Measurements from ENCODE around the gene UQCC2. TPM values are rescaled to one million over a fixed set of nuclear protein-coding genes. Genes with fewer than 3 reads are reported as not detected.

Gene UQCC2
- total and polyA plus RNA-seq, 4 donors = 6.8 to 75.9 (median 22.4) TPM

- DNase-seq (ENCODE audit: low spot score) = no peak
- TF ChIP-seq FOXA1 (IDR thresholded peaks at IDR 0.05) = no peak
- TF ChIP-seq YY1 (IDR thresholded peaks at IDR 0.05) = no peak
- no peak for TF ChIP-seq RAD21 (IDR thresholded peaks at IDR 0.05)
- TF ChIP-seq NR2F2 (IDR thresholded peaks at IDR 0.05) = no peak
- no peak for TF ChIP-seq EGR1 (IDR thresholded peaks at IDR 0.05; ENCODE audit: low read depth in 2 of 2)
- TF ChIP-seq HNF4A (conservative IDR thresholded peaks at IDR 0.05) = no peak
- TF ChIP-seq JUND (IDR thresholded peaks at IDR 0.05) = no peak
- TF ChIP-seq, protein P1, sequence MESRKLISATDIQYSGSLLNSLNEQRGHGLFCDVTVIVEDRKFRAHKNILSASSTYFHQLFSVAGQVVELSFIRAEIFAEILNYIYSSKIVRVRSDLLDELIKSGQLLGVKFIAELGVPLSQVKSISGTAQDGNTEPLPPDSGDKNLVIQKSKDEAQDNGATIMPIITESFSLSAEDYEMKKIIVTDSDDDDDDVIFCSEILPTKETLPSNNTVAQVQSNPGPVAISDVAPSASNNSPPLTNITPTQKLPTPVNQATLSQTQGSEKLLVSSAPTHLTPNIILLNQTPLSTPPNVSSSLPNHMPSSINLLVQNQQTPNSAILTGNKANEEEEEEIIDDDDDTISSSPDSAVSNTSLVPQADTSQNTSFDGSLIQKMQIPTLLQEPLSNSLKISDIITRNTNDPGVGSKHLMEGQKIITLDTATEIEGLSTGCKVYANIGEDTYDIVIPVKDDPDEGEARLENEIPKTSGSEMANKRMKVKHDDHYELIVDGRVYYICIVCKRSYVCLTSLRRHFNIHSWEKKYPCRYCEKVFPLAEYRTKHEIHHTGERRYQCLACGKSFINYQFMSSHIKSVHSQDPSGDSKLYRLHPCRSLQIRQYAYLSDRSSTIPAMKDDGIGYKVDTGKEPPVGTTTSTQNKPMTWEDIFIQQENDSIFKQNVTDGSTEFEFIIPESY (IDR thresholded peaks at IDR 0.05) = no peak
- no peak overlapping the region for H3K4me3 ChIP-seq (ENCODE audit: low read depth in 1 of 3, low read length in 3 of 3)
- no peak overlapping the region for H3K9ac ChIP-seq (ENCODE audit: low read depth in 1 of 2, low read length in 2 of 2)
- H3K27me3 ChIP-seq (ENCODE audit: control insufficient read depth in 4 of 4, insufficient read depth in 4 of 4, low read length in 3 of 4) = no peaks in the 10 kb centered on the region
- WGBS = 85% methylated on average over 38 of the region's 38 CpGs
- no peaks in the 10 kb centered on the region for H3K9me3 ChIP-seq (ENCODE audit: control insufficient read depth in 4 of 4, low read length in 3 of 4)
- H3K27ac ChIP-seq (ENCODE audit: low read depth in 1 of 2, low read length in 2 of 2) = no peak overlapping the region
- no peaks in the 10 kb centered on the region for H3K36me3 ChIP-seq (ENCODE audit: control insufficient read depth in 4 of 4, insufficient read depth in 3 of 4, low read depth in 1 of 4, low read length in 3 of 4)
- H3K4me1 ChIP-seq (ENCODE audit: control insufficient read depth in 4 of 4, insufficient read depth in 4 of 4, low read length in 3 of 4) = no peaks in the 10 kb centered on the region
These were observed 25.9 kb downstream of the UQCC2 start for GRCh38 chr6:33685411-33686224.

DNA sequence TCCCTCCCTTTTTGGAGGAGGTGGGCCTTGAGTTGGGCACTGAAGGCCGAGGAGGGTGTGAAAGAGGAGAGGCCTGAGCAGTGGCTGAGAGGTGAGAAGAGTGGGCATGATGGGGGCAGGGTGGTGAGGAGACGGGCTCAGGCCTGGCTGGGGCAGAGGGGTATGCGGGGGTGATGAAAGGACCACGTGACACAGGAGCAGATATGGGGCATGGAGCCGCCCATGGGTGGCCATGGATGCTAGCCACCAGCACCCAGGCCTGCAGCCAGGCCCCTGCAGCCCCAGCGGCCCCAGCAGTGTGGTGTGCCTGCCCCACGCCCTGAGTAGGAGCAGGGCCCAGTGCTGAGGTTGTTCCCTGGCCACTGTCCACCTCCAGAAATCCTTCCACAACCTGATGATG, 26.5 kb downstream of the UQCC2 start:
- Histone ChIP-seq H3K27ac (ENCODE audit: low read depth in 1 of 2, low read length in 2 of 2) (no peak overlapping the region), H3K9me3 (ENCODE audit: control insufficient read depth in 4 of 4, low read length in 3 of 4) (no peaks in the 10 kb centered on the region), H3K36me3 (ENCODE audit: control insufficient read depth in 4 of 4, insufficient read depth in 3 of 4, low read depth in 1 of 4, low read length in 3 of 4) (no peaks in the 10 kb centered on the region), H3K9ac (ENCODE audit: low read depth in 1 of 2, low read length in 2 of 2) (no peak overlapping the region), H3K4me3 (ENCODE audit: low read depth in 1 of 3, low read length in 3 of 3) (no peak overlapping the region), H3K4me1 (ENCODE audit: control insufficient read depth in 4 of 4, insufficient read depth in 4 of 4, low read length in 3 of 4) (no peaks in the 10 kb centered on the region), H3K27me3 (ENCODE audit: control insufficient read depth in 4 of 4, insufficient read depth in 4 of 4, low read length in 3 of 4) (no peaks in the 10 kb centered on the region)
- no peak for TF ChIP-seq REST (IDR thresholded peaks at IDR 0.05)
- no peak for TF ChIP-seq RXRA (IDR thresholded peaks at IDR 0.05)
- no peak for TF ChIP-seq JUND (IDR thresholded peaks at IDR 0.05)
- TF ChIP-seq MAX (IDR thresholded peaks at IDR 0.05) = no peak
- WGBS = 96% methylated on average over 7 of the region's 7 CpGs
- DNase-seq (ENCODE audit: low spot score) = no peak

- Histone ChIP-seq H3K36me3 (ENCODE audit: control insufficient read depth in 4 of 4, insufficient read depth in 3 of 4, low read depth in 1 of 4, low read length in 3 of 4) (no peaks in the 10 kb centered on the region), H3K27me3 (ENCODE audit: control insufficient read depth in 4 of 4, insufficient read depth in 4 of 4, low read length in 3 of 4) (no peaks in the 10 kb centered on the region), H3K4me3 (ENCODE audit: low read depth in 1 of 3, low read length in 3 of 3) (no peak overlapping the region), H3K9ac (ENCODE audit: low read depth in 1 of 2, low read length in 2 of 2) (no peak overlapping the region), H3K9me3 (ENCODE audit: control insufficient read depth in 4 of 4, low read length in 3 of 4) (no peaks in the 10 kb centered on the region), H3K27ac (ENCODE audit: low read depth in 1 of 2, low read length in 2 of 2) (no peak overlapping the region), H3K4me1 (ENCODE audit: control insufficient read depth in 4 of 4, insufficient read depth in 4 of 4, low read length in 3 of 4) (no peaks in the 10 kb centered on the region)
- no peak for TF ChIP-seq REST (IDR thresholded peaks at IDR 0.05)
- no peak for TF ChIP-seq MAX (IDR thresholded peaks at IDR 0.05)
- TF ChIP-seq FOXA2 (IDR thresholded peaks at IDR 0.05) = no peak
- TF ChIP-seq RAD21 (IDR thresholded peaks at IDR 0.05) = no peak
- TF ChIP-seq SP1 (IDR thresholded peaks at IDR 0.05) = no peak
- TF ChIP-seq RXRA (IDR thresholded peaks at IDR 0.05) = no peak
- TF ChIP-seq GABPA (IDR thresholded peaks at IDR 0.05 in 1 of 2, conservative IDR thresholded peaks at IDR 0.05 in 1 of 2) = no peak
- DNase-seq (ENCODE audit: low spot score) = no peak
- WGBS = 93% methylated on average over 16 of the region's 16 CpGs
These were observed 27.0 kb downstream of the UQCC2 start for GRCh38 chr6:33684428-33684896.

All from liver (tissue), 9 donors.